Prostate gland (tissue), 2 donors: ENCODE measurements around the gene CACNA1A.

Experiments
- POLR2AphosphoS5 ChIP-seq: sonication (generic); formaldehyde crosslinking; IDR thresholded peaks from one replicate; pipeline ENCODE4 v1.6.1; 2017; ENCODE audit warnings: antibody characterized with exemption
- TF ChIP-seq, protein P1 (sequence below), 4 experiments: fragments of 200-600 bp in 2 of 4; fragments of 450-650 bp in 2 of 4; sonication (generic) in 2 of 4; IDR thresholded peaks; 1 replicate in 3 of 4; 2 replicates in 1 of 4; pipeline ENCODE4 v1.5.1; 2016 to 2019; ENCODE audit warnings: antibody characterized with exemption in 4 of 4, mild to moderate bottlenecking in 2 of 4, moderate library complexity in 2 of 4

DNA sequence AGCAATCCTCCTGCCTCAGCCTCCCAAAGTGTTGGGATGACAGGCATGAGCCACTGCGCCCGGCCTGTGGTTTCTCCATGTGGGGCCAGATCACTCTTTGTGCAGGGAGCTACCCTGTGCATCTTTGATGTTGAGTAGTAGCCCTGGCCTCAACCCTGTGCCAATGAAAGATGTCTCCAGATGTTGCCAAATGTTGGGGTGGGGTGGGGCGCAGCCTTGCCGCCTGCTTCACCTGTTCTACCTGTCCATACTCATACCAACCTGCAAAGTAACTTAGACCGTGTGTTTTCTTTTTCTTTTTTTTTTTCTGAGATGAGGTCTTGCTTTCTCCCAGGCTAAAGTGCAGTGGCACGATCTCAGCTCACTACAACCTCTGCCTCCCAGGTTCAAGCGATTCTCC is 335.1 kb downstream of the CACNA1A start:
- TF ChIP-seq, protein P1, sequence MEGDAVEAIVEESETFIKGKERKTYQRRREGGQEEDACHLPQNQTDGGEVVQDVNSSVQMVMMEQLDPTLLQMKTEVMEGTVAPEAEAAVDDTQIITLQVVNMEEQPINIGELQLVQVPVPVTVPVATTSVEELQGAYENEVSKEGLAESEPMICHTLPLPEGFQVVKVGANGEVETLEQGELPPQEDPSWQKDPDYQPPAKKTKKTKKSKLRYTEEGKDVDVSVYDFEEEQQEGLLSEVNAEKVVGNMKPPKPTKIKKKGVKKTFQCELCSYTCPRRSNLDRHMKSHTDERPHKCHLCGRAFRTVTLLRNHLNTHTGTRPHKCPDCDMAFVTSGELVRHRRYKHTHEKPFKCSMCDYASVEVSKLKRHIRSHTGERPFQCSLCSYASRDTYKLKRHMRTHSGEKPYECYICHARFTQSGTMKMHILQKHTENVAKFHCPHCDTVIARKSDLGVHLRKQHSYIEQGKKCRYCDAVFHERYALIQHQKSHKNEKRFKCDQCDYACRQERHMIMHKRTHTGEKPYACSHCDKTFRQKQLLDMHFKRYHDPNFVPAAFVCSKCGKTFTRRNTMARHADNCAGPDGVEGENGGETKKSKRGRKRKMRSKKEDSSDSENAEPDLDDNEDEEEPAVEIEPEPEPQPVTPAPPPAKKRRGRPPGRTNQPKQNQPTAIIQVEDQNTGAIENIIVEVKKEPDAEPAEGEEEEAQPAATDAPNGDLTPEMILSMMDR (IDR thresholded peaks at IDR 0.05): no peak
- no peak for TF ChIP-seq POLR2AphosphoS5
